HAP-1 (cell line): ENCODE results near the gene SNAP25.

Experiments used
- DNase-seq, 2 experiments: peaks; one replicate each; pipeline ENCODE4 v3.0.0-alpha.2; 2016 to 2020; ENCODE audit warnings: low spot score in 2 of 2
- H3K27me3 ChIP-seq: fragments of 250-450 bp; sonication (Bioruptor Pico); 2 replicates; pipeline ENCODE4 v1.5.1; 2020; ENCODE audit warnings: low read depth, mild to moderate bottlenecking, moderate library complexity
- H3K36me3 ChIP-seq: fragments of 250-450 bp; sonication (Bioruptor Pico); replicated peaks from 2 replicates; pipeline ENCODE4 v1.5.1; 2020; ENCODE audit warnings: mild to moderate bottlenecking
- H3K4me1 ChIP-seq: fragments of 250-450 bp; sonication (Bioruptor Pico); 2 replicates; pipeline ENCODE4 v1.5.1; 2020; ENCODE audit warnings: mild to moderate bottlenecking
- H3K4me3 ChIP-seq: fragments of 250-450 bp; sonication (Bioruptor Pico); 2 replicates; pipeline ENCODE4 v1.5.1; 2020; ENCODE audit warnings: mild to moderate bottlenecking, moderate library complexity
- H3K9me3 ChIP-seq: fragments of 250-450 bp; sonication (Bioruptor Pico); 2 replicates; pipeline ENCODE4 v1.5.1; 2020; ENCODE audit warnings: mild to moderate bottlenecking, moderate library complexity
- in situ Hi-C: fragments of 300-500 bp; cut with MboI; formaldehyde crosslinking; loops from 3 replicates; pipeline ENCODE4 v1.14.3; 2020; ENCODE audit warnings: low sequenced_read_pairs, inconsistent platforms, mixed read lengths

The SNAP25 gene

GRCh38 chr20:10259166-10259565 lies 40.5 kb downstream of the SNAP25 start:
- in situ Hi-C loops: no loop called here

DNA sequence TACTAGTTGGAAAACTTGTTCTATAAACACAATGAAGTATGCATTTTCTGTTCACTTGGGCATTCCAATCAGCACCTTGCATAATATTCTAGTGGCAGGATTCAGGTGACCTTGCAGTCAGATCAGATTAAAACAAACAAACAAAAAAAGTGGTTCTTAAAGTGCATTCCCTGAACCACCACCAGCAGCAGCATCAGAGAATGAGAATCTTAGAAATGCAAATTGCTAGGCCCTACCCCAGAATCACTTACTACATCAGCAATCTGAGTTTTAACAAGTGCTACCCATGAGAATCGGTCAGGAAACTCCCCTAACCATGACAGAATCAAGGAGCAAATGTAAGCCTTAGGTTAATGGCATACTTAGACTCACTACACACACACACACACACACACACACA lies 41.7 kb downstream of the SNAP25 start:
- no peak for DNase-seq
- Histone ChIP-seq H3K27me3 (peaks cover 4% of the 10 kb centered on the region; the same call in 1 of the 2 replicates), H3K4me1 (no peaks in the 10 kb centered on the region), H3K36me3 (no peaks in the 10 kb centered on the region), H3K4me3 (no peak overlapping the region), H3K9me3 (no peaks in the 10 kb centered on the region)
- in situ Hi-C loops: no loop called here

More at GRCh38 chr20:10259166-10259565, 40.5 kb downstream of the SNAP25 start:
- Histone ChIP-seq H3K36me3 (no peaks in the 10 kb centered on the region), H3K27me3 (0 out of 2 replicates have a peak, but pooled peaks cover 4% of the 10 kb centered on the region), H3K4me3 (no peak overlapping the region), H3K9me3 (no peaks in the 10 kb centered on the region), H3K4me1 (no peaks in the 10 kb centered on the region)
- DNase-seq: no peak

DNA sequence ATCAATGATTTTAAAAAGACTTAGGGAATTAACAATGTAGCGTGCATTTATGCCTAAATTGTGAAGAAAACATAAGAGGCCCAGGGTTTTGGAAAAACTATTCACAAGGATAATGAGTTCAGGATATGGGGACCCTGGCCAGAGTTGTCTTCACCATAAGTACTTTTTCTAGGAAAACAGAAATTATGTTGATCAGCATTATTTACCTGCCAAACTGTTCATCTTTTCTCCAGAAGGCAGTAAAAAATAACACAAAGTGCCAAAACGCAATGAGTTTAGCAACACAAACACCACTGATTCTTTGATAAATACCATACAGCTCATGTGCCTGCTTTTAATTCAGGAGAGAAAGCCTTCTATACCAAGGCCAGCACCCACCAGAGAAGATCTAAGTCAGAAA lies 43.1 kb downstream of the SNAP25 start:
- Histone ChIP-seq H3K36me3 (no peaks in the 10 kb centered on the region), H3K9me3 (no peaks in the 10 kb centered on the region), H3K27me3 (peaks cover 4% of the 10 kb centered on the region; the same call in 1 of the 2 replicates), H3K4me3 (no peak overlapping the region), H3K4me1 (no peaks in the 10 kb centered on the region)
- DNase-seq: no peak
- in situ Hi-C loops: no loop called here

- H3K4me1 ChIP-seq: no peaks in the 10 kb centered on the region
- DNase-seq: no peak
- H3K36me3 ChIP-seq: no peaks in the 10 kb centered on the region
- in situ Hi-C loops: no loop called here
- no peaks in the 10 kb centered on the region for H3K9me3 ChIP-seq
- H3K27me3 ChIP-seq: no peaks in the 10 kb centered on the region; the same call in 1 of the 2 replicates
- no peak overlapping the region for H3K4me3 ChIP-seq
Observed at GRCh38 chr20:10263385-10264165, 44.9 kb downstream of the SNAP25 start.

- in situ Hi-C loops: no loop called here
Observed at GRCh38 chr20:10264166-10264558, 45.5 kb downstream of the SNAP25 start.

DNA sequence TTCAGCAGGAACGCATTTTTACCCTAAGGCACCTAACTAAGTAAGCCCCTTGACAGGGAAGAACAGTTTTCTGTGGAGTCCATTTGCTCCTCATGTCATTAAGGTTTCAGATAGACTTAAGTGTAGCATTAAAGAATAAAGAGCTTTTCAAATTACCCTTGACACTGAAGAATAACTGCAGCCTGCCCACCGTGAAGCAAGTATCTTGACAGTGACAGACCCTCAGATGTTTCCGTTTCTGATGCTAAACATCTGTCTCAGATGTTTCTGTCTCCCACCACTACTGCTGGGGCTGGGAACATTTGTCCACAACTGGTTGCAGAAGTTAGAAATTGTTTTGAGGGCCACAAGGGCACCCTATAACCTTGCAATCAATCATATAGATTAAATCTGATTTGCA lies 50.0 kb downstream of the SNAP25 start:
- DNase-seq: no peak
- no peaks in the 10 kb centered on the region for H3K4me1 ChIP-seq
- no peak overlapping the region for H3K4me3 ChIP-seq
- in situ Hi-C loops: no loop called here
- no peaks in the 10 kb centered on the region for H3K36me3 ChIP-seq
- no peaks in the 10 kb centered on the region; the same call in 1 of the 2 replicates for H3K27me3 ChIP-seq
- no peaks in the 10 kb centered on the region for H3K9me3 ChIP-seq

More at GRCh38 chr20:10264166-10264558, 45.5 kb downstream of the SNAP25 start:
- Histone ChIP-seq H3K27me3 (no peaks in the 10 kb centered on the region; the same call in 1 of the 2 replicates), H3K4me1 (no peaks in the 10 kb centered on the region), H3K36me3 (no peaks in the 10 kb centered on the region), H3K4me3 (no peak overlapping the region), H3K9me3 (no peaks in the 10 kb centered on the region)
- no peak for DNase-seq

DNA sequence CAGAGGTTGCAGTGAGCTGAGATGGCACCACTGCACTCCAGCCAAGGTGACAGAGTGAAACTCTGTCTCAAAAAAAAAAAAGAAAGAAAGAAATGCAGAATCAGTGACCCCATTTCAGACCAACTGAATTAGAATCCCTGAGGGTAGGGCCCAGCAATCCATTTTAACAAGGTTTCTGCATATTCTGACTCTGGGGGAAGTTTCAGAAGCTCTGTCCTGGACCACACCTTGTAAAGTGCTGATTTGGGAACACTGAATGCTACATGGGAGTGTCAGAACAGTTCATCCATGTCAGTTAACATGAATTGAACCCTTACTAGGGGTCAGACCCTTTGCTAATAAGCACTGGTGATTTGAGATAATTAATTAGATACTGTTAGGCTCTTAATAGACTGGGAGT lies 52.0 kb downstream of the SNAP25 start:
- Histone ChIP-seq H3K4me3 (no peak overlapping the region), H3K36me3 (no peaks in the 10 kb centered on the region), H3K27me3 (no peaks in the 10 kb centered on the region), H3K9me3 (no peaks in the 10 kb centered on the region), H3K4me1 (no peaks in the 10 kb centered on the region)
- no peak for DNase-seq
- in situ Hi-C loops: no loop called here

GRCh38 chr20:10271494-10272219 lies 53.0 kb downstream of the SNAP25 start:
- no peaks in the 10 kb centered on the region for H3K36me3 ChIP-seq
- no peak overlapping the region for H3K4me3 ChIP-seq
- in situ Hi-C loops: no loop called here
- DNase-seq: no peak
- no peaks in the 10 kb centered on the region for H3K4me1 ChIP-seq
- no peaks in the 10 kb centered on the region for H3K27me3 ChIP-seq
- H3K9me3 ChIP-seq: no peaks in the 10 kb centered on the region

GRCh38 chr20:10276878-10277580 lies 58.4 kb downstream of the SNAP25 start:
- H3K27me3 ChIP-seq: peaks cover 12% of the 10 kb centered on the region
- H3K4me3 ChIP-seq: no peak overlapping the region
- in situ Hi-C loops: no loop called here
- no peaks in the 10 kb centered on the region for H3K36me3 ChIP-seq
- no peaks in the 10 kb centered on the region for H3K9me3 ChIP-seq
- H3K4me1 ChIP-seq: no peaks in the 10 kb centered on the region
- DNase-seq: no peak

DNA sequence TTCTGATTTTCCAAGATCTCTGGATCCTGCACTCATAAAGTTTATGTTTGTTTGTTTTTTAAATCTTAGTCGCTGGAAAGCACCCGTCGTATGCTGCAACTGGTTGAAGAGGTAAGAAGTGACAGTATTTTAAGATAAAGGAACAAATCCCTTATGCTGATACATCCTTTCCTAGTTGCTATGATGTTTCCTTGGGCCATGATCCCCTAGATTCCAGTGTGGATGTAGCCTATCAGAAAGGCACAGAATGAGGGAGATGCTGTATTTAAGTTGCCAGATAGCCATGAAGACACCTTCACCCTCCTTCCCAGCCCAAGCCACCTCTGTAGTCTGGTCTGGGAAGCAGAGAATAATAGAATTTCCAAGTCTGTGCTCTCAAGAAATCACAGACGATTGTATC lies 59.0 kb downstream of the SNAP25 start:
- H3K4me1 ChIP-seq: peaks cover 2% of the 10 kb centered on the region; the same call in 1 of the 2 replicates
- in situ Hi-C loops: no loop called here
- H3K36me3 ChIP-seq: no peaks in the 10 kb centered on the region
- H3K9me3 ChIP-seq: no peaks in the 10 kb centered on the region
- DNase-seq: no peak
- no peak overlapping the region for H3K4me3 ChIP-seq
- peaks cover 12% of the 10 kb centered on the region for H3K27me3 ChIP-seq

DNA sequence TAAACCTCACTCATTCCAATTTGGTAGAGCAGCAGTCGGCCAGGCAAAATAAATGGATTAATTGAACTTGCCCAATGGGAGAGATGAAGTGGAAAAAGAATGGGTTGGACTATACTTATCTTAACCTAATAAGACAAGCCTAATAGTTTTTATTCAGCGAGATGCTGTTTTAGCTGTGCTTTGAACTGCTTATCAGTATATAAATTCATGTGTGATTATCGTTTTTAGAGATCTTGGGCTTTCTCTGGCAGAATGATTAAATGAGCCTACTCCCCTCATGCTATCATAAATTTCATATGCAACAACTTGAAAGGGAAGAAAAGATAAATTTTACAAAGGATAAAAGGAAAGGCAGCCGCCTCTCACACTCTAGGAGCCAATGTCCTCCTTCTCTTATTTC lies 59.8 kb downstream of the SNAP25 start:
- no peak for DNase-seq
- H3K9me3 ChIP-seq: no peaks in the 10 kb centered on the region
- peaks cover 12% of the 10 kb centered on the region for H3K27me3 ChIP-seq
- no peak overlapping the region for H3K4me3 ChIP-seq
- in situ Hi-C loops: no loop called here
- H3K4me1 ChIP-seq: peaks cover 6% of the 10 kb centered on the region
- H3K36me3 ChIP-seq: no peaks in the 10 kb centered on the region

GRCh38 chr20:10280018-10280908 lies 61.6 kb downstream of the SNAP25 start:
- in situ Hi-C loops: no loop called here
- no peak overlapping the region for H3K4me3 ChIP-seq
- peaks cover 12% of the 10 kb centered on the region for H3K27me3 ChIP-seq
- no peaks in the 10 kb centered on the region for H3K36me3 ChIP-seq
- DNase-seq: no peak
- H3K4me1 ChIP-seq: peaks cover 6% of the 10 kb centered on the region
- H3K9me3 ChIP-seq: no peaks in the 10 kb centered on the region

DNA sequence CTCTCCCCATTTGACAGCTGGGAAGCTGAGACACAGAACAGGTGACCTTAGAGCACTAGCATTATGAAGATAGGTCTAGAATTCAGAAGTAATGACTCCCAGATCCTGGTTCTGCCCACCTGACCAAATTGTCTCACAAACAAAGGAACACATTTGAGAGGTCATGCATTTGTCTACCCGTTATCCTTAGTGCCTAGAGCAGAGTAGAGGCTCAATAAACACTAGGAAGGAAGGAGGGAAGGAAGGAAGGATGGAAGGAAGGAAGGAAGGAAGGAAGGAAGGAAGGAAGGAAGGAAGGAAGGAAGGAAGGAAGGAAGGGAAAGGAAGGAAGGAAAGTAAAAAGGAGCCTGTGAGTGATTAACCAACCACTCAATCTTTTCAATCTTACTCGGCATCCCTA lies 63.3 kb downstream of the SNAP25 start:
- Histone ChIP-seq H3K9me3 (no peaks in the 10 kb centered on the region), H3K27me3 (peaks cover 12% of the 10 kb centered on the region), H3K4me1 (peaks cover 6% of the 10 kb centered on the region), H3K4me3 (no peak overlapping the region), H3K36me3 (no peaks in the 10 kb centered on the region)
- in situ Hi-C loops: no loop called here
- DNase-seq: no peak
